ENCODE data around the gene SIGLEC11. TPM values are rescaled to one million over a fixed set of nuclear protein-coding genes. Genes with fewer than 3 reads are reported as not detected.
"Not testable (repeated sequence)": the region's sequence is repeated elsewhere in the genome, so short reads cannot be mapped to it uniquely, and the experiment has no call there.

SIGLEC11 gene
- not detected in 2 replicates for total RNA-seq (2022)
- Bru-seq, nascent RNA, result not detected
- BruChase-seq, experiment 1, labeled RNA remaining after a 6-hour chase, result not detected
- BruChase-seq, experiment 2, labeled RNA remaining after a 2-hour chase, result percentile 9 among the genes with signal in this experiment
- long read RNA-seq, result 0 reads

- intact Hi-C loops (cut with micrococcal nuclease; ENCODE audit: unreplicated experiment); H3K9me3 Mint-ChIP-seq (ENCODE audit: low read depth, unreplicated experiment); BruUV-seq (replicated peaks); CTCF ChIA-PET; H3K36me3 Mint-ChIP-seq (ENCODE audit: insufficient read depth, unreplicated experiment); DNase-seq; H3K4me3 Mint-ChIP-seq (ENCODE audit: low read depth, unreplicated experiment); H3K27ac Mint-ChIP-seq (ENCODE audit: unreplicated experiment); H3K4me1 Mint-ChIP-seq (ENCODE audit: low read depth, unreplicated experiment): not testable (repeated sequence)
- H3K27me3 Mint-ChIP-seq (ENCODE audit: unreplicated experiment), result peaks cover 46% of the 10 kb centered on the region
Measured at GRCh38 chr19:49960980-49961379, at the start of gene SIGLEC11. Gene SIGLEC11, minus strand, starts transcription at chr19:49961172. Its CDS starts 91 bp downstream, at chr19:49961081.

- no peak overlapping the region for H3K27ac Mint-ChIP-seq (ENCODE audit: unreplicated experiment)
- peaks cover 51% of the 10 kb centered on the region for H3K36me3 Mint-ChIP-seq (ENCODE audit: insufficient read depth, unreplicated experiment)
- intact Hi-C loops (cut with micrococcal nuclease; ENCODE audit: unreplicated experiment), result no loop called here
- no peak overlapping the region for H3K4me3 Mint-ChIP-seq (ENCODE audit: low read depth, unreplicated experiment)
- H3K27me3 Mint-ChIP-seq (ENCODE audit: unreplicated experiment), result no peaks in the 10 kb centered on the region
- CTCF ChIA-PET, result no interaction called here
- TF ChIP-seq CTCF (IDR thresholded peaks at IDR 0.05; ENCODE audit: unreplicated experiment), result no peak
- no peaks in the 10 kb centered on the region for H3K9me3 Mint-ChIP-seq (ENCODE audit: low read depth, unreplicated experiment)
- peaks cover 18% of the 10 kb centered on the region for H3K4me1 Mint-ChIP-seq (ENCODE audit: low read depth, unreplicated experiment)
- DNase-seq, result no peak
- BruUV-seq (replicated peaks), result no TSS peak
Measured at GRCh38 chr19:50008532-50008931, 47.6 kb upstream of the SIGLEC11 start.

GRCh38 chr19:50007947-50008346, 47.0 kb upstream of the SIGLEC11 start:
- intact Hi-C loops (cut with micrococcal nuclease; ENCODE audit: unreplicated experiment), result no loop called here
- no peak for TF ChIP-seq CTCF (IDR thresholded peaks at IDR 0.05; ENCODE audit: unreplicated experiment)
- no peak overlapping the region for H3K4me3 Mint-ChIP-seq (ENCODE audit: low read depth, unreplicated experiment)
- no TSS peak for BruUV-seq (replicated peaks)
- H3K4me1 Mint-ChIP-seq (ENCODE audit: low read depth, unreplicated experiment), result peaks cover 24% of the 10 kb centered on the region
- H3K9me3 Mint-ChIP-seq (ENCODE audit: low read depth, unreplicated experiment), result no peaks in the 10 kb centered on the region
- H3K27ac Mint-ChIP-seq (ENCODE audit: unreplicated experiment), result no peak overlapping the region
- DNase-seq, result no peak
- H3K27me3 Mint-ChIP-seq (ENCODE audit: unreplicated experiment), result no peaks in the 10 kb centered on the region
- H3K36me3 Mint-ChIP-seq (ENCODE audit: insufficient read depth, unreplicated experiment), result peaks cover 46% of the 10 kb centered on the region
- CTCF ChIA-PET, result no interaction called here

GRCh38 chr19:50007170-50007569, 46.2 kb upstream of the SIGLEC11 start:
- H3K36me3 Mint-ChIP-seq (ENCODE audit: insufficient read depth, unreplicated experiment), result peaks cover 42% of the 10 kb centered on the region
- peaks cover 27% of the 10 kb centered on the region for H3K4me1 Mint-ChIP-seq (ENCODE audit: low read depth, unreplicated experiment)
- no peaks in the 10 kb centered on the region for H3K9me3 Mint-ChIP-seq (ENCODE audit: low read depth, unreplicated experiment)
- intact Hi-C loops (cut with micrococcal nuclease; ENCODE audit: unreplicated experiment), result no loop called here
- DNase-seq, result no peak
- H3K27me3 Mint-ChIP-seq (ENCODE audit: unreplicated experiment), result no peaks in the 10 kb centered on the region
- H3K4me3 Mint-ChIP-seq (ENCODE audit: low read depth, unreplicated experiment), result no peak overlapping the region
- no peak overlapping the region for H3K27ac Mint-ChIP-seq (ENCODE audit: unreplicated experiment)
- BruUV-seq (replicated peaks), result no TSS peak
- TF ChIP-seq CTCF (IDR thresholded peaks at IDR 0.05; ENCODE audit: unreplicated experiment), result no peak
- CTCF ChIA-PET, result interaction anchor here (0.6 kb wide), 1 partner anchor 41 kb away, joined by 4 read pairs; no protein-coding TSS in a partner anchor

- H3K9me3 Mint-ChIP-seq (ENCODE audit: low read depth, unreplicated experiment), result no peaks in the 10 kb centered on the region
- peaks cover 42% of the 10 kb centered on the region for H3K36me3 Mint-ChIP-seq (ENCODE audit: insufficient read depth, unreplicated experiment)
- no peak overlapping the region for H3K27ac Mint-ChIP-seq (ENCODE audit: unreplicated experiment)
- peaks cover 27% of the 10 kb centered on the region for H3K4me1 Mint-ChIP-seq (ENCODE audit: low read depth, unreplicated experiment)
- no peak for DNase-seq
- intact Hi-C loops (cut with micrococcal nuclease; ENCODE audit: unreplicated experiment), result no loop called here
- no TSS peak for BruUV-seq (replicated peaks)
- TF ChIP-seq CTCF (IDR thresholded peaks at IDR 0.05; ENCODE audit: unreplicated experiment), result no peak
- H3K27me3 Mint-ChIP-seq (ENCODE audit: unreplicated experiment), result no peaks in the 10 kb centered on the region
- H3K4me3 Mint-ChIP-seq (ENCODE audit: low read depth, unreplicated experiment), result no peak overlapping the region
- CTCF ChIA-PET, result no interaction called here
Measured at GRCh38 chr19:50005428-50005827, 44.5 kb upstream of the SIGLEC11 start.
